Vagina (tissue), 2 donors: ENCODE results near the gene ZFP57. TPM values are rescaled to one million over a fixed set of nuclear protein-coding genes. Genes with fewer than 3 reads are reported as not detected.

Source experiments
- DNase-seq, 2 donors: peaks; one replicate each; pipeline ENCODE4 v3.0.0-alpha.2; 2017; ENCODE audit errors: extremely low spot score in 2 of 2
- H3K27ac ChIP-seq: fragments of 200-600 bp; sonication (generic); one replicate; pipeline ENCODE4 v1.5.1; 2019
- H3K27me3 ChIP-seq: fragments of 200-600 bp; sonication (generic); one replicate; pipeline ENCODE4 v1.5.1; 2019
- H3K36me3 ChIP-seq, 2 donors: fragments of 200-600 bp; sonication (generic); one replicate each; pipeline ENCODE4 v1.5.1; 2017 to 2019
- H3K4me1 ChIP-seq: fragments of 200-600 bp; sonication (generic); one replicate; pipeline ENCODE4 v1.5.1; 2019
- H3K4me3 ChIP-seq, 2 donors: fragments of 200-600 bp; sonication (generic); 1 replicate in 1 of 2; 2 replicates in 1 of 2; pipeline ENCODE4 v1.5.1; 2016 to 2019
- H3K9me3 ChIP-seq: fragments of 200-600 bp; sonication (generic); one replicate; pipeline ENCODE4 v1.5.1; 2019
- POLR2A ChIP-seq, 2 donors: fragments of 450-650 bp; IDR thresholded peaks; one replicate each; pipeline ENCODE4 v1.6.1; 2017; ENCODE audit warnings: antibody characterized with exemption in 2 of 2, mild to moderate bottlenecking in 2 of 2, moderate library complexity in 2 of 2
- POLR2AphosphoS5 ChIP-seq, 2 donors: sonication (generic); formaldehyde crosslinking; IDR thresholded peaks; one replicate each; pipeline ENCODE4 v1.9.0; 2017; ENCODE audit warnings: antibody characterized with exemption in 2 of 2, mild to moderate bottlenecking in 2 of 2, low read depth in 1 of 2; ENCODE audit not compliant: insufficient read depth in 1 of 2
- intact Hi-C: fragments of 100-400 bp; cut with DNase I; formaldehyde crosslinking; loops from one replicate; pipeline ENCODE4 v1.15.1; 2023
- total RNA-seq: library from RNA; depleted of rRNA; stranded (reverse); fragments of >200 nt; gene quantifications from one replicate; pipeline ENCODE4 v1.2.3, GENCODE V29; 2016
- TF ChIP-seq, protein P1 (sequence below), 3 experiments: fragments of 450-650 bp in 2 of 3; fragments of 200-600 bp in 1 of 3; sonication (generic) in 1 of 3; IDR thresholded peaks; one replicate each; pipeline ENCODE4 v1.5.1; 2017 to 2019; ENCODE audit warnings: antibody characterized with exemption in 3 of 3, mild to moderate bottlenecking in 2 of 3, moderate library complexity in 2 of 3

ZFP57 gene
- total RNA-seq, 1 donor from 2014 or later = 3.7 TPM

DNA sequence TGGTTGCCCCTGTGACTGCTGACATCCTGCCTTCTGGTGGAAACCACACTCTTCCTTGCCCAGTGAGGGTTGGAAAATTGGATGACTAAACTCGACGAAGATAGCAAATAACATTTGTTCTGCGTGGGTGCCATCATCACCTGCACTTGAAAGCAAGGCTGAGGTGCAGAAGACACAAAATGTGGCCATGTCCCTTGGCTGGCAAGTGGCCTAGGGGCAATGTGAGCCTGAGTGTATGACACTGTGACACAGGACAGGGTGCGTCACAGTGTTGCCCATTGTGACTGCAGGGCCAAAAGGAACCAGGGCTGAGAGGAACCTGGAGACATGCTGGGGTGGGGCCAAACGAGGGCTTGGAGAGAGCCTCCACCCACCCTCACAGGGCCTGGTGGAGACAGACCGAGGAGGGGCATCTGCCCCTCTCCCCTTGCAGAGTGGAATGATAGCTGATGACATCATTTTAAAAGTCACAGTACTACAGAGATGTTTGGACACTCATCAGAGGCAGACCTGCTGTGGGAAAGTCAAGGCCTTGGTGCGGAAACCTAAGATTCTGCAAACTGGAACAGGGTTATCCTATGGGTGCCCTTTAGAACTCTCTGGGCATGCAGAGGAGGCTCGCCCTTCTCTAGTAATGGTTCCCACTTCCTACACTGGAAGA, 29.5 kb upstream of the ZFP57 start:
- DNase-seq = no peak
- Histone ChIP-seq H3K4me3 (no peak overlapping the region), H3K4me1 (no peaks in the 10 kb centered on the region), H3K9me3 (no peaks in the 10 kb centered on the region), H3K27ac (no peak overlapping the region), H3K27me3 (no peaks in the 10 kb centered on the region), H3K36me3 (no peaks in the 10 kb centered on the region)
- TF ChIP-seq POLR2A (IDR thresholded peaks at IDR 0.05) (no peak), POLR2AphosphoS5 (IDR thresholded peaks at IDR 0.05; ENCODE audit: insufficient read depth in 1 of 2, low read depth in 1 of 2) (no peak)
- TF ChIP-seq, protein P1, sequence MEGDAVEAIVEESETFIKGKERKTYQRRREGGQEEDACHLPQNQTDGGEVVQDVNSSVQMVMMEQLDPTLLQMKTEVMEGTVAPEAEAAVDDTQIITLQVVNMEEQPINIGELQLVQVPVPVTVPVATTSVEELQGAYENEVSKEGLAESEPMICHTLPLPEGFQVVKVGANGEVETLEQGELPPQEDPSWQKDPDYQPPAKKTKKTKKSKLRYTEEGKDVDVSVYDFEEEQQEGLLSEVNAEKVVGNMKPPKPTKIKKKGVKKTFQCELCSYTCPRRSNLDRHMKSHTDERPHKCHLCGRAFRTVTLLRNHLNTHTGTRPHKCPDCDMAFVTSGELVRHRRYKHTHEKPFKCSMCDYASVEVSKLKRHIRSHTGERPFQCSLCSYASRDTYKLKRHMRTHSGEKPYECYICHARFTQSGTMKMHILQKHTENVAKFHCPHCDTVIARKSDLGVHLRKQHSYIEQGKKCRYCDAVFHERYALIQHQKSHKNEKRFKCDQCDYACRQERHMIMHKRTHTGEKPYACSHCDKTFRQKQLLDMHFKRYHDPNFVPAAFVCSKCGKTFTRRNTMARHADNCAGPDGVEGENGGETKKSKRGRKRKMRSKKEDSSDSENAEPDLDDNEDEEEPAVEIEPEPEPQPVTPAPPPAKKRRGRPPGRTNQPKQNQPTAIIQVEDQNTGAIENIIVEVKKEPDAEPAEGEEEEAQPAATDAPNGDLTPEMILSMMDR (IDR thresholded peaks at IDR 0.05) = no peak
- intact Hi-C loops = no loop called here

DNA sequence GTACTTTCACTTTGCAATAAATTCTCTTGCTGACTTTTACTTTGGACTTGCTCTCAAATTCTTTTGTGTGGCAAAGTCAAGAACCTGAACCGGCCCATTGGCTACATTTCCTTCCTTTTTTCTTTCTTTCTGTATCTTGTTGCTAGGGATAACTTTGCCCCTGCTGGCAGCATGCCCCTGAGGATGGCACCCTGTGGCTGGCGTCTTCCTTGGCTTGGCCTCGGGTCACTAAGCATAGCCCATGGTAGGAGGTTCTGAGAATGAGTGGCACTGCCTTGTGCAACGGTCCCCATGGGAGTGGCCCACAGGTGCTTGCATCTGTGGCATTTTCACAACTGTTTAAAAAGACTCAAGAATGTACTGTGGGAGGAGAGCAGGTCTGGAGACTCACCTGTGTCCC, 28.2 kb upstream of the ZFP57 start:
- H3K27ac ChIP-seq = no peak overlapping the region
- intact Hi-C loops = loop anchor here (10.0 kb wide), 1 partner anchor 126 kb away; no protein-coding TSS in a partner anchor

GRCh38 chr6:29708432-29709179, 27.7 kb upstream of the ZFP57 start:
- no peak for DNase-seq
- Histone ChIP-seq H3K4me1 (no peaks in the 10 kb centered on the region), H3K27ac (no peak overlapping the region), H3K36me3 (no peaks in the 10 kb centered on the region), H3K27me3 (no peaks in the 10 kb centered on the region), H3K9me3 (no peaks in the 10 kb centered on the region), H3K4me3 (no peak overlapping the region)
- TF ChIP-seq POLR2A (IDR thresholded peaks at IDR 0.05) (no peak), POLR2AphosphoS5 (IDR thresholded peaks at IDR 0.05; ENCODE audit: insufficient read depth in 1 of 2, low read depth in 1 of 2) (no peak)
- TF ChIP-seq, protein P1 (IDR thresholded peaks at IDR 0.05) = no peak
- intact Hi-C loops = loop anchor here (10.0 kb wide), 1 partner anchor 126 kb away; no protein-coding TSS in a partner anchor

More for the DNA sequence above, 28.2 kb upstream of the ZFP57 start:
- TF ChIP-seq POLR2A (IDR thresholded peaks at IDR 0.05) (no peak), POLR2AphosphoS5 (IDR thresholded peaks at IDR 0.05; ENCODE audit: insufficient read depth in 1 of 2, low read depth in 1 of 2) (no peak)
- TF ChIP-seq, protein P1 (IDR thresholded peaks at IDR 0.05) = no peak
- H3K36me3 ChIP-seq = no peaks in the 10 kb centered on the region
- H3K4me1 ChIP-seq = no peaks in the 10 kb centered on the region
- DNase-seq = no peak
- H3K27me3 ChIP-seq = no peaks in the 10 kb centered on the region
- H3K9me3 ChIP-seq = no peaks in the 10 kb centered on the region
- no peak overlapping the region for H3K4me3 ChIP-seq

- Histone ChIP-seq H3K9me3 (no peaks in the 10 kb centered on the region), H3K27me3 (no peaks in the 10 kb centered on the region), H3K27ac (no peak overlapping the region), H3K4me1 (no peaks in the 10 kb centered on the region), H3K4me3 (no peak overlapping the region), H3K36me3 (no peaks in the 10 kb centered on the region)
- TF ChIP-seq POLR2AphosphoS5 (IDR thresholded peaks at IDR 0.05; ENCODE audit: insufficient read depth in 1 of 2, low read depth in 1 of 2) = no peak
- TF ChIP-seq POLR2A (IDR thresholded peaks at IDR 0.05) = no peak
- TF ChIP-seq, protein P1 (IDR thresholded peaks at IDR 0.05) = peak; percentile 33 to 58 (median 53)
- DNase-seq = no peak
- intact Hi-C loops = loop anchor here (10.0 kb wide), 1 partner anchor 129 kb away; no protein-coding TSS in a partner anchor
Measured at GRCh38 chr6:29705389-29706231, 24.7 kb upstream of the ZFP57 start.
